GM18858 (cell line): Measurements from ENCODE around the gene ADGRB2.

Experiments used
- ATAC-seq: cut with Tn5 transposase; IDR thresholded peaks from one replicate; pipeline ENCODE4 v1.9.1; 2021; ENCODE audit not compliant: unreplicated experiment

The ADGRB2 gene

DNA sequence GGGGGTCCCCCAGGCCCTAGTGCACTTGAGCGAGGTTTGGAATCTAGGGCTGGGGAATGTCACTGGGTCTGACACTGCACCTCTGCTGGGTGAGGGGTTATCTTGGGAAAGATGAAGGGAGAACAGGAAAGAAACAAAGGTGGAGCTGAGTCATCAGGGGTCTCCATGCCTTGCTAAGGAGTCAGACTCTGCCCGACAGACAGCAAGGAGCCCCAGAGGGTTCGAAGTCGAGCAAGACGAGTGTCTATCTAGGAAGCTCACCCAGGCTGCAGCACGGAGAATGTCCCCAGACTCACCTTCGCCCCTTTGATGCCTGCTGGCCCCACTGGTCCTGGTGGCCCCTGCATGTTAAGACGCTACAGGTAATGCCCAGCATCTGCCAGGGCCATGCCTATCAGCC lies 78.3 kb downstream of the ADGRB2 start:
- ATAC-seq, result no peak

DNA sequence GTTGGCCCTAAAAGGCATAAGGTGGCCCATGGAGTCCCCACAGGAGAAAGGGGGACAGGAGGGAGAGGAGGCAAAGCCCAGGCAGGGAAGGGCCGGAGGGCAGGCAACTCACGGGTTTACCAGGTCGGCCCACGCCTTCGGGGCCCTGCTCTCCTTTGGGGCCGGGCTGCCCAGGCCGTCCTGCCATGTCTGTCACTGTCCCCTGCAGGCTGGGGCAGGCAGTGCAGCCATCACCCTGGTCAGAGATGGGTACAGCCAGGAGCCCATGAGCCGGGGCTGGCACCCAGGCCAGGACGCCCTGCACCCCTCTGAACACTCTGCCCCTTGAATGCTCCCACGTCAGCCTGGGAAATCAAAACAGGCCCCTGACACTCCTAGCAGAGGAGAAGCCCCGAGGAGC lies 80.1 kb downstream of the ADGRB2 start:
- no peak for ATAC-seq

- ATAC-seq, result no peak
Observed at GRCh38 chr1:31681415-31681814, 82.7 kb downstream of the ADGRB2 start.

GRCh38 chr1:31679676-31680230 lies 84.4 kb downstream of the ADGRB2 start:
- ATAC-seq, result no peak

DNA sequence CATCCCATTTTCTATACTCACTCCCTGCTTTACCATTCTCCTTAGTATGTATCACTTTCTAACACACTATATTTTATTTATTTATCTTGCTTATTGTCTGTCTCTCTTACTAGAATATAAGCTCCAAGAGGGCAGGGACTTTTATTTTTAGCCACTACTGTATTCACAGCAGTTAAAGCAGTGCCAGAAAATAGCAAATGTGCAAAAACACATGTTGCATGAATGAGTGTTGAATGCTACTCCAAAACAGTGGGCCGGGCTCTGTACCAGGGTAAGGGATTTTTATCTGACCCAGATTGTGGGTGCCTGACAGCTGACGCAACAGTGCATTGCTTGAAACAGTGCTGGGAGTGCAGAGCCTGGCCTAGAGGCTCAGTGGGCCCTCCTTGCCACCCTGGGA lies 85.0 kb downstream of the ADGRB2 start:
- no peak for ATAC-seq

DNA sequence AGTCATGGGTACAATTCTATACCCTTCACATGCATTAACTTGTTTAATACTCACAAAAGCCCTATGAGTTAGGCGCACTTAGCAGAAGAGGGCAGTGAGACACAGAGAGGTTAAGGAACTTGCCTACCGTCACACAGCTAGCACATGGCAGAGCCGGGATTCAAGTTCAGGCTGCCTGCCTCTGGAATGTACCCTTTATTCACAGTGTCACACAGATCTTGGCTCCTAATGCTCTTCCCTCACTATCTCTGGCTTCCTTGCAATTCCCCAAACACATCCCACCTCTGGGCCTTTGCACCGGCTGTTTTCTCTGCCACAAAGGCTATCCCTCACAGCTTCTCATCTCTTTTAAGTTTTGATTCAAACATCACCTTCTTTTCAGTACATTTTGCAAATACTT lies 85.5 kb downstream of the ADGRB2 start:
- no peak for ATAC-seq

GRCh38 chr1:31677949-31678348 lies 86.2 kb downstream of the ADGRB2 start:
- ATAC-seq, result no peak

DNA sequence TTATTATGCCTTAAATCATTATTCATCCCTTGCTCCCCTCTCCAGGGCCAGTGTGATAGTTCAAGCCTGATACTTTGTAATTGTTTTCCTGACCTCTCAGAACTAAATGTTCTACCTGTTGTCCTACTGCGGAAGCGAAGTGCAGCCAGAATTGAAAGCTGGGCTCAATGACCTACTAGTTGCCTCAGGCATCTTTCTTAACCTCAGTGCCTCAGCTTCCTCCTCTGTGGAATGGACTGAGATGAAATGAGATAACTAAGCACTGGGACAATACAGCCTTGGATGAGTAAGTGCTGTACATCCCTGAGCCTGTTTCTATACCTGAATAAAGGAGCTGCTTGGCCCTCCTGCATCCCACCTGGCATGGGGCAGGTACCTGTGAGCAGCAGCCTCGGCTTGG lies 86.7 kb downstream of the ADGRB2 start:
- no peak for ATAC-seq
